Activated CD4-positive, alpha-beta T cell treated with anti-CD3 and anti-CD28 coated beads, Interleukin-2, amount 10 ng/mL, durations not matched to agents 24 days and 14 days (primary cell): ENCODE measurements around the gene KLF11. TPM values are rescaled to one million over a fixed set of nuclear protein-coding genes. Genes with fewer than 3 reads are reported as not detected.
A peak's percentile ranks its signal among the peaks of the same experiment; 100 is the strongest.

ENCODE experiments used
- DNase-seq: peaks from one replicate; pipeline ENCODE4 v3.0.0; 2022
- H3K27ac Mint-ChIP-seq: one replicate; pipeline ENCODE4 v1.8.0; 2022; ENCODE audit warnings: mild to moderate bottlenecking, mixed read lengths
- H3K27me3 Mint-ChIP-seq: one replicate; pipeline ENCODE4 v1.8.0; 2022; ENCODE audit warnings: mixed read lengths
- H3K36me3 Mint-ChIP-seq: one replicate; pipeline ENCODE4 v1.8.0; 2022; ENCODE audit warnings: low read depth, mild to moderate bottlenecking, mixed read lengths
- H3K4me1 Mint-ChIP-seq: one replicate; pipeline ENCODE4 v1.8.0; 2021; ENCODE audit warnings: mixed read lengths
- H3K4me3 Mint-ChIP-seq: one replicate; pipeline ENCODE4 v1.8.0; 2022; ENCODE audit warnings: mild to moderate bottlenecking, moderate library complexity, mixed read lengths
- H3K9me3 Mint-ChIP-seq: one replicate; pipeline ENCODE4 v1.8.0; 2021; ENCODE audit warnings: mixed read lengths
- intact Hi-C: fragments of 100-400 bp; cut with micrococcal nuclease; formaldehyde crosslinking; loops from one replicate; pipeline ENCODE4 v1.15.1; 2023
- total RNA-seq: library from RNA; stranded (reverse); gene quantifications from 2 replicates; pipeline ENCODE4 v1.2.3, GENCODE V29; 2022

KLF11 gene
- 7.2 and 8.4 TPM in 2 replicates for total RNA-seq

- peak within 1 kb of the TSS; percentile 91 for H3K27ac Mint-ChIP-seq
These were observed at the start of gene KLF11 for GRCh38 chr2:10043256-10043905. TSS of gene KLF11 (plus strand) at chr2:10043550. CDS start at chr2:10043717, 167 bp downstream.

GRCh38 chr2:9994462-9994861, 48.9 kb upstream of the KLF11 start:
- no peak overlapping the region for H3K4me3 Mint-ChIP-seq
- intact Hi-C loops, result no loop called here
- peaks cover 5% of the 10 kb centered on the region for H3K27me3 Mint-ChIP-seq
- H3K4me1 Mint-ChIP-seq, result peaks cover 8% of the 10 kb centered on the region
- H3K27ac Mint-ChIP-seq, result no peak overlapping the region
- DNase-seq, result no peak
- no peaks in the 10 kb centered on the region for H3K9me3 Mint-ChIP-seq
- H3K36me3 Mint-ChIP-seq, result no peaks in the 10 kb centered on the region

More at GRCh38 chr2:10043256-10043905, at the start of gene KLF11:
- Mint-ChIP-seq H3K36me3 (peaks cover 22% of the 10 kb centered on the region), H3K4me1 (peaks cover 15% of the 10 kb centered on the region), H3K4me3 (peak within 1 kb of the TSS; percentile 82), H3K27me3 (peaks cover 29% of the 10 kb centered on the region), H3K9me3 (no peaks in the 10 kb centered on the region)
- intact Hi-C loops, result loop anchor here (1.0 kb wide), 1 partner anchor 200 kb away; the partner anchor contains the start of gene TAF1B
- peak; percentile 95 for DNase-seq

- Mint-ChIP-seq H3K4me1 (peaks cover 8% of the 10 kb centered on the region), H3K27ac (no peak overlapping the region), H3K27me3 (peaks cover 5% of the 10 kb centered on the region), H3K36me3 (no peaks in the 10 kb centered on the region), H3K9me3 (no peaks in the 10 kb centered on the region), H3K4me3 (no peak overlapping the region)
- DNase-seq, result no peak
- intact Hi-C loops, result no loop called here
These were observed 48.3 kb upstream of the KLF11 start for GRCh38 chr2:9995059-9995458.

- Mint-ChIP-seq H3K27me3 (peaks cover 5% of the 10 kb centered on the region), H3K9me3 (no peaks in the 10 kb centered on the region), H3K4me3 (no peak overlapping the region), H3K36me3 (no peaks in the 10 kb centered on the region), H3K4me1 (peaks cover 8% of the 10 kb centered on the region), H3K27ac (no peak overlapping the region)
- intact Hi-C loops, result no loop called here
- DNase-seq, result no peak
These were observed 47.0 kb upstream of the KLF11 start for GRCh38 chr2:9996321-9996720.

- peaks cover 8% of the 10 kb centered on the region for H3K4me1 Mint-ChIP-seq
- no peaks in the 10 kb centered on the region for H3K36me3 Mint-ChIP-seq
- H3K27ac Mint-ChIP-seq, result no peak overlapping the region
- DNase-seq, result no peak
- intact Hi-C loops, result no loop called here
- H3K4me3 Mint-ChIP-seq, result no peak overlapping the region
- H3K27me3 Mint-ChIP-seq, result peaks cover 4% of the 10 kb centered on the region
- H3K9me3 Mint-ChIP-seq, result no peaks in the 10 kb centered on the region
These were observed 45.4 kb upstream of the KLF11 start for GRCh38 chr2:9997936-9998335.

GRCh38 chr2:9998916-9999654, 44.3 kb upstream of the KLF11 start:
- H3K9me3 Mint-ChIP-seq, result no peaks in the 10 kb centered on the region
- peaks cover 4% of the 10 kb centered on the region for H3K27me3 Mint-ChIP-seq
- H3K4me1 Mint-ChIP-seq, result peaks cover 5% of the 10 kb centered on the region
- H3K27ac Mint-ChIP-seq, result no peak overlapping the region
- H3K4me3 Mint-ChIP-seq, result no peak overlapping the region
- no peaks in the 10 kb centered on the region for H3K36me3 Mint-ChIP-seq
- intact Hi-C loops, result no loop called here
- DNase-seq, result no peak

- Mint-ChIP-seq H3K9me3 (no peaks in the 10 kb centered on the region), H3K27me3 (peaks cover 4% of the 10 kb centered on the region), H3K4me1 (peaks cover 3% of the 10 kb centered on the region), H3K4me3 (no peak overlapping the region), H3K27ac (no peak overlapping the region), H3K36me3 (no peaks in the 10 kb centered on the region)
- DNase-seq, result no peak
- intact Hi-C loops, result no loop called here
These were observed 43.7 kb upstream of the KLF11 start for GRCh38 chr2:9999693-10000092.

GRCh38 chr2:10000541-10000940, 42.8 kb upstream of the KLF11 start:
- intact Hi-C loops, result no loop called here
- no peak overlapping the region for H3K4me3 Mint-ChIP-seq
- no peaks in the 10 kb centered on the region for H3K27me3 Mint-ChIP-seq
- no peak overlapping the region for H3K27ac Mint-ChIP-seq
- no peaks in the 10 kb centered on the region for H3K4me1 Mint-ChIP-seq
- no peaks in the 10 kb centered on the region for H3K9me3 Mint-ChIP-seq
- no peaks in the 10 kb centered on the region for H3K36me3 Mint-ChIP-seq
- no peak for DNase-seq

GRCh38 chr2:10001586-10001985, 41.8 kb upstream of the KLF11 start:
- intact Hi-C loops, result no loop called here
- H3K4me3 Mint-ChIP-seq, result no peak overlapping the region
- DNase-seq, result no peak
- no peaks in the 10 kb centered on the region for H3K4me1 Mint-ChIP-seq
- H3K27me3 Mint-ChIP-seq, result no peaks in the 10 kb centered on the region
- no peaks in the 10 kb centered on the region for H3K36me3 Mint-ChIP-seq
- no peak overlapping the region for H3K27ac Mint-ChIP-seq
- no peaks in the 10 kb centered on the region for H3K9me3 Mint-ChIP-seq

- intact Hi-C loops, result no loop called here
- no peak overlapping the region for H3K27ac Mint-ChIP-seq
- H3K4me3 Mint-ChIP-seq, result no peak overlapping the region
- H3K27me3 Mint-ChIP-seq, result no peaks in the 10 kb centered on the region
- no peak for DNase-seq
- H3K4me1 Mint-ChIP-seq, result no peaks in the 10 kb centered on the region
- H3K36me3 Mint-ChIP-seq, result no peaks in the 10 kb centered on the region
- no peaks in the 10 kb centered on the region for H3K9me3 Mint-ChIP-seq
These were observed 41.2 kb upstream of the KLF11 start for GRCh38 chr2:10002109-10002508.

- Mint-ChIP-seq H3K9me3 (no peaks in the 10 kb centered on the region), H3K27ac (no peak overlapping the region), H3K27me3 (no peaks in the 10 kb centered on the region), H3K36me3 (no peaks in the 10 kb centered on the region), H3K4me3 (no peak overlapping the region), H3K4me1 (no peaks in the 10 kb centered on the region)
- intact Hi-C loops, result no loop called here
- DNase-seq, result no peak
These were observed 40.7 kb upstream of the KLF11 start for GRCh38 chr2:10002681-10003080.

GRCh38 chr2:10003206-10004125, 39.9 kb upstream of the KLF11 start:
- Mint-ChIP-seq H3K9me3 (no peaks in the 10 kb centered on the region), H3K27ac (no peak overlapping the region), H3K36me3 (no peaks in the 10 kb centered on the region), H3K27me3 (no peaks in the 10 kb centered on the region), H3K4me3 (no peak overlapping the region), H3K4me1 (no peaks in the 10 kb centered on the region)
- intact Hi-C loops, result no loop called here
- DNase-seq, result no peak

GRCh38 chr2:10004401-10004800, 38.9 kb upstream of the KLF11 start:
- no peaks in the 10 kb centered on the region for H3K36me3 Mint-ChIP-seq
- H3K9me3 Mint-ChIP-seq, result no peaks in the 10 kb centered on the region
- no peak overlapping the region for H3K27ac Mint-ChIP-seq
- DNase-seq, result no peak
- no peaks in the 10 kb centered on the region for H3K27me3 Mint-ChIP-seq
- H3K4me1 Mint-ChIP-seq, result no peaks in the 10 kb centered on the region
- no peak overlapping the region for H3K4me3 Mint-ChIP-seq
- intact Hi-C loops, result no loop called here

- Mint-ChIP-seq H3K4me1 (no peaks in the 10 kb centered on the region), H3K36me3 (no peaks in the 10 kb centered on the region), H3K4me3 (no peak overlapping the region), H3K27me3 (no peaks in the 10 kb centered on the region), H3K9me3 (no peaks in the 10 kb centered on the region), H3K27ac (no peak overlapping the region)
- intact Hi-C loops, result no loop called here
- no peak for DNase-seq
These were observed 38.5 kb upstream of the KLF11 start for GRCh38 chr2:10004836-10005235.
